GM12891 (cell line): ENCODE measurements around the gene TSHZ2.

Experiments
- POLR2A ChIP-seq: IDR thresholded peaks from 2 replicates; pipeline ENCODE4 v1.6.1; 2011; ENCODE audit warnings: low read depth, low read length, control low read depth
- POLR2AphosphoS5 ChIP-seq: IDR thresholded peaks from 2 replicates; pipeline ENCODE4 v1.6.1; 2011; ENCODE audit warnings: low read depth, low read length, control low read depth
- SPI1 ChIP-seq: IDR thresholded peaks from 2 replicates; pipeline ENCODE4 v1.6.1; 2011; ENCODE audit warnings: low read depth, low read length, control low read depth
- TAF1 ChIP-seq: IDR thresholded peaks from 2 replicates; pipeline ENCODE4 v1.6.1; 2011; ENCODE audit warnings: low read depth, low read length, control low read depth

- TF ChIP-seq POLR2AphosphoS5 = no peak
- TF ChIP-seq POLR2A = no peak
- TF ChIP-seq TAF1 = no peak
- no peak for TF ChIP-seq SPI1
Observed at GRCh38 chr20:53264604-53265003, 292.4 kb downstream of the TSHZ2 start.
